ENCODE data around the gene ARX. TPM values are rescaled to one million over a fixed set of nuclear protein-coding genes. Genes with fewer than 3 reads are reported as not detected.

The ARX gene
- total and polyA plus RNA-seq, 12 donors = 0.13 TPM; not detected in 11

GRCh38 chrX:24985120-24985519, 30.6 kb downstream of the ARX start:
- Histone ChIP-seq H3K9me3 (no peaks in the 10 kb centered on the region), H3K27me3 (peaks cover 0 to 5% (median 0%) of the 10 kb centered on the region in 7 donors), H3K4me3 (no peak overlapping the region), H3K36me3 (no peaks in the 10 kb centered on the region), H3K4me1 (no peaks in the 10 kb centered on the region), H3K27ac (no peak overlapping the region)
- TF ChIP-seq CTCF (IDR thresholded peaks at IDR 0.05) = no peak
- DNase-seq (no peak), ATAC-seq (no peak)
- WGBS, 2 donors = 97 to 100% methylated on average over 1 of the region's 1 CpG
- intact Hi-C loops (cut with DNase I) = no loop called here

GRCh38 chrX:24983931-24984330, 31.8 kb downstream of the ARX start:
- H3K27me3 ChIP-seq = peaks cover 0 to 4% (median 0%) of the 10 kb centered on the region in 7 donors
- intact Hi-C loops (cut with DNase I) = no loop called here
- no peak for TF ChIP-seq CTCF (IDR thresholded peaks at IDR 0.05)
- no peak for ATAC-seq
- H3K4me3 ChIP-seq = no peak overlapping the region
- no peaks in the 10 kb centered on the region for H3K4me1 ChIP-seq
- 98 to 99% methylated on average over 3 of the region's 3 CpGs for WGBS, 2 donors
- H3K36me3 ChIP-seq = no peaks in the 10 kb centered on the region
- H3K9me3 ChIP-seq = no peaks in the 10 kb centered on the region
- H3K27ac ChIP-seq = no peak overlapping the region
- no peak for DNase-seq

GRCh38 chrX:24982306-24982965, 33.3 kb downstream of the ARX start:
- no peak for ATAC-seq
- Histone ChIP-seq H3K27me3 (peaks cover 0 to 4% (median 0%) of the 10 kb centered on the region in 7 donors), H3K4me1 (no peaks in the 10 kb centered on the region), H3K36me3 (no peaks in the 10 kb centered on the region), H3K9me3 (no peaks in the 10 kb centered on the region), H3K27ac (no peak overlapping the region), H3K4me3 (no peak overlapping the region)
- intact Hi-C loops (cut with DNase I) = no loop called here
- TF ChIP-seq CTCF (IDR thresholded peaks at IDR 0.05) = no peak
- WGBS, 2 donors = 87 to 95% methylated on average over 5 of the region's 5 CpGs
- no peak for DNase-seq

- no peak for ATAC-seq
- no peak overlapping the region for H3K27ac ChIP-seq
These were observed 34.7 kb downstream of the ARX start for GRCh38 chrX:24981030-24981429.

More at GRCh38 chrX:24981030-24981429, 34.7 kb downstream of the ARX start:
- no peaks in the 10 kb centered on the region for H3K36me3 ChIP-seq
- no peak for DNase-seq
- H3K4me3 ChIP-seq = no peak overlapping the region
- no peak for TF ChIP-seq CTCF (IDR thresholded peaks at IDR 0.05)
- intact Hi-C loops (cut with DNase I) = no loop called here
- H3K27me3 ChIP-seq = peaks cover 0 to 4% (median 0%) of the 10 kb centered on the region in 7 donors
- WGBS, 2 donors = 95 to 96% methylated on average over 3 of the region's 3 CpGs
- H3K9me3 ChIP-seq = no peaks in the 10 kb centered on the region
- no peaks in the 10 kb centered on the region for H3K4me1 ChIP-seq

Measured in heart right ventricle (tissue), 16 donors.